Activated effector memory CD4-positive, alpha-beta T cell treated with Interleukin-2 at 50 U/mL for 16 hours (primary cell): ENCODE measurements around the gene OR11H6.
"Not testable (repeated sequence)": the region's sequence is repeated elsewhere in the genome, so short reads cannot be mapped to it uniquely, and the experiment has no call there.

Experiments
- DNase-seq: peaks from one replicate; pipeline ENCODE4 v3.0.0-alpha.2; 2020

OR11H6 gene, protein sequence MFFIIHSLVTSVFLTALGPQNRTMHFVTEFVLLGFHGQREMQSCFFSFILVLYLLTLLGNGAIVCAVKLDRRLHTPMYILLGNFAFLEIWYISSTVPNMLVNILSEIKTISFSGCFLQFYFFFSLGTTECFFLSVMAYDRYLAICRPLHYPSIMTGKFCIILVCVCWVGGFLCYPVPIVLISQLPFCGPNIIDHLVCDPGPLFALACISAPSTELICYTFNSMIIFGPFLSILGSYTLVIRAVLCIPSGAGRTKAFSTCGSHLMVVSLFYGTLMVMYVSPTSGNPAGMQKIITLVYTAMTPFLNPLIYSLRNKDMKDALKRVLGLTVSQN

DNA sequence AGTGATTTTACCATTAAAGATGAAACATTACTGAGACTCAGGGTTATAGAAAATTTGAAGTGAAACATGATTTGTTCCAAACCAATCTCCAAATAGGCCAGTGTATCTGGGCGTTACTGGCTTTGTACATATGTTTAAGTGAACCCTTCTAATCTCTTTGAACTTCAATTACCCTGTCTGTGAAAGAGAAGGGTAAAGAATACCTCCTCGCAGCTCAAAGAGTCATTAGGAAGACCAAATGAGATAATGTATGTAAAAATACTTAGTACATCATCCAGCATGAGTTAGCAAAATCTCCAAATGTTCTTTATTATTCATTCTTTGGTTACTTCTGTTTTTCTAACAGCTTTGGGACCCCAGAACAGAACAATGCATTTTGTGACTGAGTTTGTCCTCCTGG lies at the start of gene OR11H6:
Gene OR11H6 (plus strand): TSS at position 301 of the 400 bp plus-strand sequence. CDS start 0 bp downstream, at position 301.
- DNase-seq: no peak

DNA sequence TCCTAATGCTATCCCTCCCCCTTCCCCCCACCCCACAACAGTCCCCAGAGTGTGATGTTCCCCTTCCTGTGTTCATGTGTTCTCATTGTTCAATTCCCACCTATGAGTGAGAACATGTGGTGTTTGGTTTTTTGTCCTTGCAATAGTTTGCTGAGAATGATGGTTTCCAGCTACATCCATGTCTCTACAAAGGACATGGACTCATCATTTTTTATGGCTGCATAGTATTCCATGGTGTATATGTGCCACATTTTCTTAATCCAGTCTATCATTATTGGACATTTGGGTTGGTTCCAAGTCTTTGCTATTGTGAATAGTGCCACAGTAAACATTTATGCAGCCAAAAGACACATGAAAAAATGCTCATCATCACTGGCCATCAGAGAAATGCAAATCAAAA lies 49.3 kb upstream of the OR11H6 start:
- DNase-seq: not testable (repeated sequence)

DNA sequence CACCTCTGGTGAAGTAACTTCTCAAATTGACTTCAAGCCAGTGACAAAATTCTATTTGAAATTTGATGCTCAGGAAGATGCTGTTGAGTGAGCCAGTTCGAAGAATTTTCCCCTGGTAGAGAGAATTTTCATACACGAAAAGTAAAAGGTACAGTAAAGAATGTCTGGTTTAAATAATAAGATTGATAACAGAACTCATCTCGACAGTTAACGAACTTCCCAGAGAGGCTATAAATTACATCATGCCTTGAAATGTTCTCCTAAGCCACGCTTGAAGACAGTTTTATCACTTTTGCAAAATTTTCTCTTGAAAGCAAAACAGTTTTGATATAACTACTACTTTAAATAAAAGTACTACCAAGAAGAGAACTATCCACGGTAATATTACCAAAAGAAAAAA lies 47.2 kb upstream of the OR11H6 start:
- no peak for DNase-seq

DNA sequence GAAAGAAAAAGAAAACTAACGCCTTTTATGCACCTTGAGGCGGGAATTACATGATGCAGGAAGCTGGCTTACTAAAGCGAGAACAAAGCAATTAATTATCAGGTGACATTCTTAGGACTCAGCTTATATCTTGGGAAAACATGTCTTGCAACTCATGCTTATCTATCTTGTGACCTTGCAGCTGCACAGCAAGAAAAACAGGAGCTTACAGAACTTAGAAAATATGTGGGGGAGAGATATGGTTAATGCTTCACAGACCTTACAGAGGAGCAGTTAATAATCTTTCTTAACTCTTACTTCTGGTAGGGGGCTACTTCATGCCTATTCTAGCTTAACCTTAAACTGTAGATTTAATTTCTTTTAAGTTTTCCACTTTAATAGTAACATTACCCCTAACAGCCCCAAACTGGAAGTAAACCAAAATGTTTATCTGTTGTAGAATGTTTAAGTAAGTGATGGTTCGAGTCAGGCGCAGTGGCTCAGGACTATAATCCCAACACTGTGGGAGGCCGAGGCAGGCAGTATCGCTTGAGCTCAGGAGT lies 46.0 kb upstream of the OR11H6 start:
- DNase-seq: no peak

DNA sequence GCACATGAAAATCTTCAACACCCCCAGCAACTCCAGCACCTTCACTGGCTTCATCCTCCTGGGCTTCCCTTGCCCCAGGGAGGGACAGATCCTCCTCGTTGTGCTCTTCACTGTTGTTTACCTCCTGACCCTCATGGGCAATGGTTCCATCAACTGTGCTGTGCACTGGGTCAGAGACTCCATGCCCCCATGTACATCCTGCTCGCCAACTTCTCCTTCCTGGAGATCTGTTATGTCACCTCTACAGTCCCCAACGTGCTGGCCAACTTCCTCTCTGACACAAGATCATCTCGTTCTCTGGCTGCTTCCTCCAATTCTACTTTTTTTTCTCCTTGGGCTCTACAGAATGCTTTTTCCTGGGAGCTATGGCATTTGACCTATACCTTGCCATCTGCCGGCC lies 44.3 kb upstream of the OR11H6 start:
- no peak for DNase-seq

DNA sequence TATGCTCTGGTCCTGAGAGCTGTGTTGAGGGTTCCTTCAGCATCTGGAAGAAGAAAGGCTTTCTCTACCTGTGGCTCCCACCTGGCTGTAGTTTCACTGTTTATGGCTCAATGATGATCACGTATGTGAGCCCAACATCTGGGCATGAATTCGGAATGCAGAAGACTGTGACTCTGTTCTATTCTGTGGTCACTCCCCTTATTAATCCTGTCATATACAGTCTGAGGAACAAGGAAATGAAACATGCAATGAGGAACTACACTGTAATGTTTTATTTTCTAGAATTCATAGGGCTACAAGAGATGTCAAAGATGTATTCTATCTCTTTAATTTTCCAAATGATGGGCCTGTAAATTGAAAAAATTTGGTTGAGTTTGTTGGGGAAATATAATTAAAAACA lies 43.6 kb upstream of the OR11H6 start:
- no peak for DNase-seq

DNA sequence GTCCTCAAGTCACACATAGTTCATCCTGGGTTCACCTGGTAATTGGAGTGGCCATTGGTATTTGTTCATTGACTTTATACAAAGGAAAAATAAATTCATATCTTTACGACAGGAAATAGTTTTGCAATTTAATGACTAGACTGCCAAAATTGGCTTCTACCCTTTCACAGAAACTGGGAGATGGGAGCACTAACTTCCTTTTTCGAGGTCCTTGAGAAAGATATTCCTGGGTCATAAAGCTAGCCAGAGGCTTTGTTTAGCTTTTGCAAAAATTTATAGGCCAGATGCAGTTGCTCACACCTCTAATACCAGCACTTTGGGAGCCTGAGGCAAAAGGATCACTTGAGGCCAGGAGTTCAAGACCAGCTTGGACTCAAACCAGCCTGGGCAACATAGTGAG lies 43.0 kb upstream of the OR11H6 start:
- DNase-seq: no peak

DNA sequence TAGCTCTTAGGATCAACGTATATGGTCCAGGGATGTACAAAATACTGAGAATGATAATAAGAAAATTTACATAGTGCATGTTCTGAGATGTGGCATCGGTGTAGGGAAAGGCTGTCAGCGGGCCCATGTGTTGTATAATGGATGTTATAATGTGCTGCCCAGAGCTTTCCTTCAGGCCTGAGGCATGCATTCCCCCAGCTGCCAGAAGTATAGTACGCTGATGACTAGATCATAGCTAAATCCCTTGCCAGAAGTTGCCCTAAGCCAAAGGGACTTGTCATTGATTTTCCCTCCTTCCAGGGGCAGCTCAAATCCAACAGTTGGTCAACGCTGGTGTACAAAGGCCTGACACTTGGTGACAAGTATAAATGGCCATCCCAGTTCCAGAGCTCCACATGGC lies 39.3 kb upstream of the OR11H6 start:
- no peak for DNase-seq

DNA sequence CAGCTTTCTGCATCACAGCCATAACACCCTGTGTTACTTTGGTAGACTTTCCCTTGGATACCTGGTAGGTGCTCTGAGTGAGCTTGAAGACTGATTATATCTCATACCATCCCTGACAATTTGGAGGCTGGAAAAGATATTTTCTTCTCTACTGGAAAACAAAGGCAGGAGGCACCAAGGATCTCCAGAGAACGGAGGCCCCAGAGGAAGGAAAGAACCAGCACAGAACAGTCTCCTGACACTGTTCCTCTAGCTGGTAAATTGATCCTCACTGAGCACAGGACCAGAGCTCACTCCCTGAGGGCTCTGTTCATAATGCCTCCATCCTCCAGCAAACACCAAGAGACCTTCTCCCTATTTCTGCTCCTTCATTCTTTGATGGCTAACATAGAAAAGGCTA lies 32.9 kb upstream of the OR11H6 start, which contains the start of gene OR11G2:
Gene OR11G2 (plus strand): TSS at position 301 of the 400 bp plus-strand sequence. CDS start 6,542 bp downstream, outside the sequence.
- no peak for DNase-seq

DNA sequence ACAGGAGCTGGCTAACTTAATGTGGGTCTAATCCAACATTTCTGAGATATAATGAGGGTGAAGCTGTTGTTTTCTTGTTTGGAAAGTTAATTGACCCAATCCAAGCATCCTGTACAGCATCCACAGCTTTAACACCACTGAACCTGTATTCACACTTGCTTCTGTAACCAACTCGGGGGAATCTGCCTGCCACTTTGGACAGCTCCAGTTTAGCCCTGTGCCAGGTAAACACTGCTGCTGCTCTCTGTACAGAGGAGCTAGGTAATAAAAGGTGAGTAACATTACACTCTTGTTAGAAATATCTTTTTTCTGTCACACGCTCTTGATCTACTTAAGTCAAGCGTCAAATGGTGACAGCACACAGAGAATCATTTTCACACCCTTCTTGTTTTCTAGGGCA lies 32.1 kb upstream of the OR11H6 start:
- DNase-seq: no peak

DNA sequence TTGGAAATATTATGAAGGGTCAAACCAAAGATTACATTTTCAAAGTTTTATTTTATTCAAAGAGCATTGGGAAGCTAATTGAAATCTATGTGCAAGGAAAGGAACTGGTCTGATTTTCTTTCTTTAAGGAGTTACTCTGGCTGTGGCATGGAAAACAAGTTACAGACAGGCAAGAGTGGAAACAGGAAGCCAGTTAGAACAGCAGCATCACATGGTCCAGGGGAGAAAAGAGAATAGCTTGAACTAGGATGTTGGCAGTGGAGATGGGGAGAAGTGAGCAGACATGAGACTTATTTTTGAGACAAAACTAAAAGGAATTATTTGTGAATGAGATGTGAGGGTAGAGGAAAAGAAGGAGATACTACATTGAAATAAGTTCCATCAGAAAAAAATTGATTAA lies 29.4 kb upstream of the OR11H6 start:
- no peak for DNase-seq

DNA sequence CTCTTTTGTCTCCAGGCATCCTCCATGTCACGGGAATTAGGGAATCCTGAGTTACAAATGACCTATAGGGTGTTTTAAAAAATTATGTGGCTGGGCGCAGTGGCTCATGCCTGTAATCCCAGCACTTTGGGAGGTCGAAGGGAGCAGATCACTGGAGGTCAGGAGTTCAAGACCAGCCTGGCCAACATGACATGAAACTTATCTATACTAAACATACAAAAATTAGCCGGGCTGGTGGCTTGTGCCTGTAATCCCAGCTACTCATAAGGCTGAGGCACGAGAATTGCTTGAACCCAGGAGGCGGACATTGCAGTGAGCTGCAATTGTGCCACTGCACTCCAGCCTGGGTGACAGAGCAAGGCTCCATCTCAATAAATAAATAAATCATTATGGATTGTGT lies 28.3 kb upstream of the OR11H6 start:
- DNase-seq: not testable (repeated sequence)

DNA sequence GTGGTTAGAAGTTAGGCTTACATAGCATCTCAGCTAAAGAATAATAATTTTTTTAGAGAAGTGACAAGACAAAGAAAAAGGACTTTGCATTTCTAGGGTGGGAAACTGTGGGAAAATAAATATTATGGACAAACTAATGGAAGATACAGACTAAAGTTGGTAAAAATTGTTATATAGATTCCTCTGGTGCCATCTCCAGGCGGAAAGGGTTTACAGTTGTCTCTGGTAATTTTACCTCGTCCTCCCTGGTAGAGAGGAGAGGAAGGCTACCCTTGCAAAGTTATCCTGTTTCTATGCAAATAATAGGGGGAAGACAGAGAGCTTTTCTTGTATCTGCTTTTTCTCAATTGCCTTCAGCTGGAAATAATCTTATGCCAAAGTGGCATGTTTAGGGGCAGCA lies 27.6 kb upstream of the OR11H6 start:
- DNase-seq: no peak

DNA sequence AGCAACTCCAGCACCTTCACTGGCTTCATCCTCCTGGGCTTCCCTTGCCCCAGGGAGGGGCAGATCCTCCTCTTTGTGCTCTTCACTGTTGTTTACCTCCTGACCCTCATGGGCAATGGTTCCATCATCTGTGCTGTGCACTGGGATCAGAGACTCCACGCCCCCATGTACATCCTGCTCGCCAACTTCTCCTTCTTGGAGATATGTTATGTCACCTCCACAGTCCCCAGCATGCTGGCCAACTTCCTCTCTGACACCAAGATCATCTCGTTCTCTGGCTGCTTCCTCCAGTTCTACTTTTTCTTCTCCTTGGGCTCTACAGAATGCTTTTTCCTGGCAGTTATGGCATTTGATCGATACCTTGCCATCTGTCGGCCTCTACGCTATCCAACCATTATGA lies 26.1 kb upstream of the OR11H6 start:
- no peak for DNase-seq

DNA sequence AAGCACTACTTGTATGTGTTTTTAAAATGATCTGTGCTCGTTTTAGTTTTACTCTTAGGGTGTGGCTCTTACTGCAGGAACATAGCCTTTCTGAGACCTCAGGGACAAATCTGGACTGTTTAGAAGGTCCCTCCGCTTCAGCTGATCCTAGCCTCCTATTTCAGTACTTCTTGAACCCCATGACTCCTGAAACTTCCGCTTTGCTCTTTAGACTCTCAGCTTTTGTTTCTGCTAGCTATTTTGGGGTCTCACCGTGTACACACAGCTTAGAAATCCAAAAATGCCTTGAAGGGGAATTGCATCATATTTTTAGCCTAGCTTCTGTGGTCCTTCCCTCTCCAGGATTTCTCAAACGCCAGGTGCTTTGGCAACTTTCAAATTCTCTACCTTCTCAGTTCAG lies 24.5 kb upstream of the OR11H6 start:
- no peak for DNase-seq

DNA sequence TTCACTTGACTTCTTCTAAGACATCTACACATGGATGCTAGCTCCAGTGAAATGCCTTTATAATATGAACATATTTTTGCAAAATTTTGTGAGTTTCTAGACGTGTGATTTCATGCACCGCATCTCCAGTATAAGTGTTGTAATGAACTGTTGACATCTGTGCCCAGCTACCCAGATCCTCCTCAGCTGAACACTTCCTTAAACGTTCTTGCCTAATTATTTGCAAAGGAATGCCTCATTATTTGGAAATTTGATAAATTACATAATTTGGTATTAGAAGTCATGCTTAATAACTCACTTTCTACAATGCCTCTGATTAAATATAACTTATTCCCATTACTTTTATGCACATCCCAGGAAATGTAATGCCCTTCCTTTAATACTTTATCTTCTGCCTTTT lies 18.8 kb upstream of the OR11H6 start:
- DNase-seq: no peak

DNA sequence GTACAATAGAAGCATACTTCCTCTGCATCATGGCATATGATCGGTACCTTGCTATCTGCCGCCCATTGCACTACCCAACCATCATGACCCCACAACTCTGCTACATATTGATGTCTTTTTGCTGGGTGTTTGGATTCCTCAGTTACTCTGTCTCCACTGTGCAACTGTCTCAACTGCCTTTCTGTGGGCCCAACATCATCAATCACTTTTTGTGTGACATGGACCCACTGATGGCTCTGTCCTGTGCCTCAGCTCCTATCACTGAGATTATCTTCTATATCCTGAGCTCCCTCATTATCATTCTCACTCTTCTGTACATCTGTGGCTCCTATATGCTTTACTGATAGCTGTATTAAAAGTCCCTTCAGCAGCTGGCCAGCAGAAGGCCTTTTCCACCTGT lies 13.9 kb upstream of the OR11H6 start:
- no peak for DNase-seq

DNA sequence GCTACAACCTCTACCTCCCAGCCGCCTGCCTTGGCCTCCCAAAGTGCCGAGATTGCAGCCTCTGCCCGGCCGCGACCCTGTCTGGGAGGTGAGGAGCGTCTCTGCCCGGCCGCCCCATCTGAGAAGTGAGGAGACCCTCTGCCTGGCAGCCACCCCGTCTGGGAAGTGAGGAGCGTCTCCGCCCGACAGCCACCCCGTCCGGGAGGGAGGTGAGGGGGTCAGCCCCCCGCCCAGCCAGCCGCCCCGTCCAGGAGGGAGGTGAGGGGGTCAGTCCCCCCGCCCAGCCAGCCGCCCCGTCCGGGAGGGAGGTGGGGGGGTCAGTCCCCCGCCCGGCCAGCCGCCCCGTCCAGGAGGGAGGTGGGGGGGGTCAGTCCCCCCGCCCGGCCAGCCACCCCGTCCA lies 11.1 kb upstream of the OR11H6 start:
- DNase-seq: not testable (repeated sequence)

DNA sequence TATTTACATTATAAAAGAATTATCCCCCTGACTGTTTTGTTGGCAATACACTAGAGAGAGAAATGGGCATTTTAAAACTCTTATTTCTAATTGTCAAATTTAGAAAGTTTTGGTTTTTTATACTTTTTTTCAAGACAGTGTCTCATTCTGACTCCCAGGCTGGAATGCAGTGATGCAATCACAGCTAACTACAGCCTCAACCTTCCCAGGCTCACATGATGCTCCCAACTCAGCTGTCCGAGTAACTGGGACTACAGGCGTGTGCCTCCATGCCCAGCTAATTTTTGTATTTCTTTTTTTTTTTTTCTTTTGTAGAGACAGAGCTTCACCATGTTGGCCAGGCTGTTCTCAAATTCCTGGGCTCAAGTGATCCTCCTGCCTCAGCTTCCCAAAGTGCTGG lies 8.3 kb upstream of the OR11H6 start:
- no peak for DNase-seq

DNA sequence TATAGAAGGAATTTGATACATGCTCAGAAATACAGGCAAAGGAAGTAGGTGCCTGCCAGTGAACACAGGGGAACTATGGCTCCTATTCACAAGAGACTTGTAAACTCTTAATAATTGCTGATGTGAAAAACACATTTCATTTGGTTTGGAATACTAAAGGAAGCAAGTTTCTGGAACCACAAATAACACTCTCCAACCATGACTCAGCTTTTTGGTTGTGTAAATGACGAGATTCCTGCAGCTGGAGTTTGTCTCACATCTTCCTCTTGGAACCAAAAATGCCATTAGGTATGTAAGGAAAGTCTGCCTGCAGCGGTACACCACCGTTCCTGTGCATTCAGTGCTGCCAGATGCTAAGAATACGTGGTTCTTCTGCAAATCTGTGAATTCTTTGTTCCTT lies 4.5 kb upstream of the OR11H6 start:
- no peak for DNase-seq

DNA sequence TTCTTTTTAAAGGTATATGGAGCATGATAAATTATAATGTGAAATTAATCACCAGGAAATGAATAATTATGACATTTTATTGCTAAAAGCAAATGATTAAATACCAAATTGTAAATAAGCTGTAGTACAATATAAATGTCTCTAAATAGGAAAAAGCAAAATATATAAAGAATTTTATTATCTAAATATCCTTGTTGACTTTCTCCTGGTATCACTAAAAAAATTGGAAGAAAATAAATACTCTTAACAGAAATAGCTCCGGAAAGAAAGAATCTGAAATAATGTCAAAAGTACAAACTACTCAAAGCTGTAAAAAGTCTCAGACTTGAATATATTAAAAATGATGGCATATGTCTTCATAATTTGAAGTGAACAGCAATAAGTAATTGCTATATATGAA lies 5.2 kb downstream of the OR11H6 start, which contains the start of gene OR11H7:
Gene OR11H7 (plus strand): TSS at position 301 of the 400 bp plus-strand sequence.
- DNase-seq: no peak

DNA sequence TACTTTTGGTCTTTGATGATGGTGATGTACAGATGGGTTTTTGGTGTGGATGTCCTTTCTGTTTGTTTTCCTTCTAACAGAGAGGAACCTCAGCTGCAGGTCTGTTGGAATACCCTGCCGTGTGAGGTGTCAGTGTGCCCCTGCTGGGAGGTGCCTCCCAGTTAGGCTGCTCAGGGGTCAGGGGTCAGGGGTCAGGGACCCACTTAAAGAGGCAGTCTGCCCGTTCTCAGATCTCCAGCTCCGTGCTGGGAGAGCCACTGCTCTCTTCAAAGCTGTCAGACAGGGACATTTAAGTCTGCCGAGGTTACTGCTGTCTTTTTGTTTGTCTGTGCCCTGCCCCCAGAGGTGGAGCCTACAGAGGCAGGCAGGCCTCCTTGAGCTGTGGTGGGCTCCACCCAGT lies 11.9 kb downstream of the OR11H6 start:
- DNase-seq: not testable (repeated sequence)

DNA sequence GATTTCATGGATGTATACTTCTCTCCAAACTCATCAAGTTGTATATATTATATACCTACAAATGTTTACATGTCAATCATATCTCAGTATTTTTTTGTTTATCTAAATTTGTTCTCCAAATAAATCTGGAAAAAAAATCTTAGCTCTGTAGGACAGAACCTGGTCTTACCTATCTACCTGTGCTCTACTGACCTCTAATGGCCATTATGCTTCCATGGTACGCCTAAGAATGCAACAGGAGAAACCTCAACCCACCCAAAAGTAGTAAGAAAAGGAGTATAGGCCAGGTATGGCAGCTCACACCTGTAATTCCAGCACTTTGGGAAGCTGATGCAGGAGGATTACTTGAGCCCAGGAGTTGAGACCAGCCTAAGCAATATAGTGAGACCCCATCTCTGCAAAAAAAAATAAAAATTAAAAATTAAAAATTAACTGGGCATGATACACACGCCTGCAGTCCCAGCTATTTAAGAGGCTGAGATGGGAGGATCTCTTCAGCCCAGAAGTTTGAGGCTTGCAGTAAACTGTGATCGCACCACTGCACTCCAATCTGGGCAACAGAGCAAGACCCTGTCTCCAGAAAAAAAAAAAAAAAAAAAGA lies 24.2 kb downstream of the OR11H6 start:
- DNase-seq: no peak

DNA sequence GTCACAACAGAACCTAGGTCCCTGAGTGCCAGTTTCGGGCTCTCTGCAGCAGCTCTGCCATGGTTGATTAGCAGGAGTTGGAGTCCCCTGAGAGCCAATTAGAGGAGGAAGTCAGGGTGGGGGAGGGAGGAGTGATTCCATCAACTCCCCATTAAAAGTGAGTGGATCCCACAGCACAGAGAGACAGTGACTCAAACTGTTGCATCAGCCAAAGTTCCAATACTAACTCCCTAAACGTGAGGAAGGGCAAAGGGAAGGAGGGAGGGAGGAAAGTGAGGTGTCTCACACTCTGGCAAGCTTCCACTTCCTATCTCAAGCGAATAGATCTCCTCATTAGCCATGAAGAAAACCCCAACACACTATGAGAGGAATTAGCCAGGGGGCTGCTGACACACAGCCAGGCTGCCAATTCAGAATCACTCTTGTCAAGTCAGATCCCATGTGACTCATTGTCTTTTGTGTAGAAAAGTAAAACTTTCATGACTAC lies 39.2 kb downstream of the OR11H6 start:
- no peak for DNase-seq
